Kidney (tissue), 14 donors: ENCODE data around the gene MAN1A2. TPM values are rescaled to one million over a fixed set of nuclear protein-coding genes. Genes with fewer than 3 reads are reported as not detected.

Experiments
- DNase-seq, 5 donors: peaks; one replicate each; pipeline ENCODE4 v3.0.0-alpha.2; 2013 to 2020
- FAIRE-seq: peaks from 2 replicates; lab custom pipeline; 2012; peaks lifted over from hg19 to GRCh38; lab: Jason Lieb, UNC
- H3K27ac ChIP-seq, 2 donors: one replicate each; pipeline ENCODE4 v1.7.0; 2013; ENCODE audit warnings: low read depth in 2 of 2, low read length in 2 of 2, inconsistent platforms in 1 of 2
- H3K27me3 ChIP-seq: one replicate; pipeline ENCODE4 v1.7.1; 2013; ENCODE audit warnings: low read length, inconsistent platforms; ENCODE audit not compliant: control insufficient read depth, insufficient read depth
- H3K36me3 ChIP-seq, 3 donors: one replicate each; pipeline versions ENCODE4 v1.7.0 to v1.7.1; 2013; ENCODE audit warnings: low read length in 3 of 3, control low read depth in 1 of 3, inconsistent platforms in 1 of 3; ENCODE audit not compliant: insufficient read depth in 3 of 3, control insufficient read depth in 2 of 3
- H3K4me1 ChIP-seq, 3 donors: one replicate each; pipeline versions ENCODE4 v1.7.0 to v1.7.1; 2013; ENCODE audit warnings: low read length in 3 of 3, inconsistent platforms in 1 of 3, low read depth in 1 of 3; ENCODE audit not compliant: control insufficient read depth in 2 of 3, insufficient read depth in 2 of 3
- H3K4me3 ChIP-seq, 3 donors: one replicate each; pipeline versions ENCODE4 v1.7.0 to v1.8.1; 2013; ENCODE audit warnings: low read length in 3 of 3, control low read depth in 1 of 3, inconsistent platforms in 1 of 3
- H3K9ac ChIP-seq, 3 donors: one replicate each; pipeline versions ENCODE4 v1.7.0 to v1.7.1; 2013; ENCODE audit warnings: low read length in 3 of 3, control low read depth in 1 of 3, inconsistent platforms in 1 of 3
- H3K9me3 ChIP-seq, 3 donors: one replicate each; pipeline versions ENCODE4 v1.7.0 to v1.7.1; 2013; ENCODE audit warnings: low read length in 3 of 3, control low read depth in 1 of 3, inconsistent platforms in 1 of 3; ENCODE audit not compliant: control insufficient read depth in 2 of 3, insufficient read depth in 1 of 3
- intact Hi-C: fragments of 100-400 bp; cut with DNase I; formaldehyde crosslinking; loops from one replicate; pipeline ENCODE4 v1.11.1; 2022
- polyA plus RNA-seq: library from polyadenylated mRNA; stranded (reverse); fragments of 350-450 nt; fragmentation: Illumina TruSeq; extraction: RNeasy Lipid Tissue Mini Kit (QIAGEN cat#74804); gene quantifications from one replicate; pipeline ENCODE4 v1.2.3, GENCODE V29; 2014; ENCODE audit warnings: low read depth, low replicate concordance; ENCODE audit not compliant: insufficient read depth
- total RNA-seq: library from RNA; stranded (reverse); fragmentation: NEBNext Ultra II Directional; extraction: Animal tissue kit (Norgen Biotek cat#: 25700); gene quantifications from one replicate; pipeline ENCODE4 v1.2.1, GENCODE V29; 2021
- TF ChIP-seq, protein P1 (sequence below): IDR thresholded peaks from 3 replicates; pipeline ENCODE4 v1.5.1; 2012; ENCODE audit warnings: mild to moderate bottlenecking, moderate library complexity, borderline replicate concordance; ENCODE audit not compliant: insufficient read depth; ENCODE audit errors: extremely low read depth
- donor health status: control.
- donor health status: control.
- donor health status: control.
- donor health status: control.
- donor health status: control.
- donor health status: DM: yes; HTN: yes; CAD: no.
- donor health status: Normal renal cell carcinoma (clear cell type).

MAN1A2 gene
- total and polyA plus RNA-seq, 2 donors from 2014 or later = 8.0 to 54.4 TPM

DNA sequence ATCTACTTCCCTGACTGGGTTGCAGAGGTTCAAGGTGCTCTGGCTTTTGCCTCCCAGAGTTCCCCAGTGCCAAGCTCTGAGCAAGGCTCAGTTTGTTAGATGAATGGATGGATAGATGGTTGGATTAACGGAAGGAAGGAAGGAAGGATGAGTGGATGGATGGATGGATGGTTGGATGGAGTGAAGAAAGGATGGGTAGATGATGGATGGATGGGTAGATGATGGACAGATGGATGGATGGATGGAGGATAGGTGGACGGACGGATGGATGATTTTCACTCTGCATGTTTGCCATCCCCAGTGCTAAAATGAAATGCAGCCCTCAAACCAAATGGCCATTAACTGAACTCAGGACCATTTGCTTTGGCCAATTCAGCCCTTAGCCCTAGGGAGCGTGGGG lies 211.2 kb downstream of the MAN1A2 start:
- no peaks in the 10 kb centered on the region for H3K4me1 ChIP-seq
- intact Hi-C loops = no loop called here
- DNase-seq (no peak), FAIRE-seq (no peak)
- no peaks in the 10 kb centered on the region for H3K27me3 ChIP-seq
- no peak overlapping the region for H3K9ac ChIP-seq
- TF ChIP-seq, protein P1, sequence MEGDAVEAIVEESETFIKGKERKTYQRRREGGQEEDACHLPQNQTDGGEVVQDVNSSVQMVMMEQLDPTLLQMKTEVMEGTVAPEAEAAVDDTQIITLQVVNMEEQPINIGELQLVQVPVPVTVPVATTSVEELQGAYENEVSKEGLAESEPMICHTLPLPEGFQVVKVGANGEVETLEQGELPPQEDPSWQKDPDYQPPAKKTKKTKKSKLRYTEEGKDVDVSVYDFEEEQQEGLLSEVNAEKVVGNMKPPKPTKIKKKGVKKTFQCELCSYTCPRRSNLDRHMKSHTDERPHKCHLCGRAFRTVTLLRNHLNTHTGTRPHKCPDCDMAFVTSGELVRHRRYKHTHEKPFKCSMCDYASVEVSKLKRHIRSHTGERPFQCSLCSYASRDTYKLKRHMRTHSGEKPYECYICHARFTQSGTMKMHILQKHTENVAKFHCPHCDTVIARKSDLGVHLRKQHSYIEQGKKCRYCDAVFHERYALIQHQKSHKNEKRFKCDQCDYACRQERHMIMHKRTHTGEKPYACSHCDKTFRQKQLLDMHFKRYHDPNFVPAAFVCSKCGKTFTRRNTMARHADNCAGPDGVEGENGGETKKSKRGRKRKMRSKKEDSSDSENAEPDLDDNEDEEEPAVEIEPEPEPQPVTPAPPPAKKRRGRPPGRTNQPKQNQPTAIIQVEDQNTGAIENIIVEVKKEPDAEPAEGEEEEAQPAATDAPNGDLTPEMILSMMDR = no peak
- H3K4me3 ChIP-seq = no peak overlapping the region
- H3K36me3 ChIP-seq = no peaks in the 10 kb centered on the region
- H3K27ac ChIP-seq = no peak overlapping the region
- no peaks in the 10 kb centered on the region for H3K9me3 ChIP-seq

Other genes with a start within 250 kb of the MAN1A2 start
- 4.8 TPM for gene TRIM45, start 245.7 kb upstream of the MAN1A2 start, total RNA-seq
- gene TRIM45, start 245.7 kb upstream of the MAN1A2 start, polyA plus RNA-seq = 4.5 TPM
- 32.6 TPM for gene VTCN1, start 156.5 kb upstream of the MAN1A2 start, total RNA-seq
- gene VTCN1, start 156.5 kb upstream of the MAN1A2 start, polyA plus RNA-seq = 26.5 TPM
- 22.2 TPM for gene TENT5C, start 238.6 kb downstream of the MAN1A2 start, total RNA-seq
- 6.1 TPM for gene TENT5C, start 238.6 kb downstream of the MAN1A2 start, polyA plus RNA-seq